OCI-M2 (cell line): ENCODE results near the gene PDSS2.
"Not testable (repeated sequence)": the region's sequence is repeated elsewhere in the genome, so short reads cannot be mapped to it uniquely, and the experiment has no call there.

Experiments
- DNase-seq: peaks from one replicate; lab custom pipeline; 2025; ENCODE audit not compliant: unreplicated experiment; lab: John Stamatoyannopoulos, UW

Gene PDSS2

DNA sequence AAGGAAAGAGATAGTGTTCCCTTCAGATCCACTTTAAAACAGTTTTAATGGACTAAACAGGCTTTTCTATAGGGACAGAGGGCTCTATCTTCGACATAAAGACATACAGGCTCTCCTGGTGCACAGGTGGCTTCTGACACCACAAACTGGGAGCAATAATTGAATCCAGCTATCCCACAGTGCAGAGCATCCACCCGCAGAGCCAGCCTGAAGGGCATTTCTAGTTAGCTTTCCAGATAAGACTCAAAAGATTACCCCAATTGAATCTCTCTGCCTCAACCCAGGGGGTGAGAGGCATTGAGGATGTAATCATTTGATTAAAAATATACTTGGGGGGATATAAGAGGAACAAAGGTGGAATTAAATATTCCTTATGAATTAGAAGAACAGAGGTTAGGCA, 279.3 kb downstream of the PDSS2 start:
- DNase-seq, result no peak

DNA sequence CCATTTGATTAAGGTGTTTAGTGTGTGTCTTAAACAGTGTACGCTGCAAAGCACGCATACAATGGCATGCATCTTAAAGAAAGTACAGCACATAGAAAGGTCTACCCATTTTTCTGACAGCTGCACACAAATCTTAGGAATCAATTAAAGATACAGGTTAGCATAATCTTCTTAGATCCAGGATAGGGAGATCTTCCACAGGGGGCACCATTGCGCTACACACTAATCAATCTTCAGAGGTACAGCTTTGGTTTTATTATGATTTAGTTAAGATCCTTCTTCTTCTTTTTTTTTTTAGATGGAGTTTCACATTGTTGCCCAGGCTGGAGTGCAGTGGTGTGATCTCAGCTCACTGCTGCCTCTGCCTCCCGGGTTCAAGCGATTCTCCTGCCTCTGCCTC, 280.4 kb downstream of the PDSS2 start:
- DNase-seq, result no peak

DNA sequence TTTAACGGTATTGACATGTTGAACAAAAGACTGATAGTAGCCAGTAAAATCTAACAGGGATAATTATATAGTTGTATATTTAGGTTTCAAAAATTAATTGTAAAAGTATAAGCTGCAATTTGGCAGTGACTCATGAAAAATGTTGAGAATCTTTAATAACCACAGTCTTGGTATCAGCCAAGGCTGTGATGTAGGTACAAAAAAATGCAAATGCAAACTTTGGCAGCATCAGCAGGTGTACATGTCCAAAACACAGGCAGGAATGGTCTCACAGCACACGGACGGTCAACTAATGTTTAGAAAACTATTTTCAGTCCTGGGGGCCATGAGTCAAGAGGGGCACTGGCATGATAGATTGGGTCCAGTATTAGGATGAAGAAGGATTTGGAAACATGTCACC, 285.6 kb downstream of the PDSS2 start:
- no peak for DNase-seq

DNA sequence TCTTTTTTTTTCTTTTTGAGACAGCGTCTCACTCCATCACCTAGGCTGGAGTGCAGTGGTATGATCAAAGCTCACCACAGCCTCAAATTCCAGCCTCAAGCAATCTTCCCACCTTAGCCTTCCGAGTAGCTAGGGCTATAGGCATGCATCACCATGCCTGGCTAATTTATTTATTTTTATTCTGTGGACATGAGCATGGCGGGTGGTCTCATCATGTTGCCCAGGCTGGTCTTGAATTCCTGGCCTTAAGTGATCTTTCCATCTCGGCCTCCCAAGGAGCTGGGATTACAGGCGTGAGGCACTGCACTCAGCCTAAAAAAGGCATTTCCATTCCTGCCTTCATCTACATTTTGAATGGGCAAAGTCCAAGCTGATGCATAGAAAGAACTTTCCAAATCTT, 287.9 kb downstream of the PDSS2 start:
- DNase-seq, result no peak

DNA sequence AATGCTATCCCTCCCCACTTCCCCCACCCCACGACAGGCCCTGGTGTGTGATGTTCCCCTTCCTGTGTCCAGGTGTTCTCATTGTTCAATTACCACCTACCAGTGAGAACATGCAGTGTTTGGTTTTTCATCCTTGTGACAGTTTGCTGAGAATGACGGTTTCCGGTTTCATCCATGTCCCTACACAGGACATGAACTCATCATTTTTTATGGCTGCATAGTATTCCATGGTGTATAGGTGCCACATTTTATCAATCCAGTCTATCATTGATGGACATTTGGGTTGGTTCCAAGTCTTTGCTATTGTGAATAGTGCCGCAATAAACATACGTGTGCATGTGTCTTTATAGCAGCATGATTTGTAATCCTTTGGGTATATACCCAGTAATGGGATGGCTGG, 295.1 kb downstream of the PDSS2 start:
- DNase-seq, result not testable (repeated sequence)

DNA sequence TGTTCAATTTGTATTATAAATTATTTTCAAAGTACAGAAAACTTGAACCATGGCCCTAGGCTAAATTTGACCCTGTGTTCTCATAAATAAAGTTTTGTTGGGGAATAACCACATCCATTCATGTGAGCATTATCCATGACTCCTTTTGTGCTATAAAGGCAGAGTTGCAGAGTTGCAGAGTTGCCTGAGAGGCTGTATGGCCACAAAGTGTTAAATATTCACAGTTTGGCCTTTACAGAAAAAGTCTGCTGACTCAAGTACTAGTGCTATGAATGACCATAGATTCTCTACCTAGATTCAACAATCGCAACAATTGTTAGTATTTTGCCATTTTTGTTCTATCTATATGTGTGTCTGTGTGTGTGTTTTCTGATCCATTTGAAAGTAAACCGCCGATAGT, 297.8 kb downstream of the PDSS2 start:
- DNase-seq, result no peak

DNA sequence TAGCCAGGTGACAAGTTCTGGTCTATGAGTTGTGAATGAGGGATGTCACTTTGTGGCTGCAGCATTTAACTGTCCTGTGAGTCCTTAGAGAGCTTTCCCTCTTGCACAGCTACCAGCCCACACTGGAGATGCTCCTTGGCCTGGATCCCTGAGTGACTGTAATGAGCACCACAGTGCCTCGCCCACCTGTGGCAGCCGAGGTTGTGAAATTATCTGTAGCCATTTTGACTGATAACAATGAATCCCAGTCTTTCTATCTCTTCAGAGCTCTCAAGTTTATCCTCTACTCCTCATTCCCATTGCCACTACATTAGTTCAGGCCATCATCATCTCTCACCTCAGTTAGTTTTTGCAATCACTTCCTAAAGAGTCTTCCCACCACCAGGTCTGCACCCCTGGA, 302.7 kb downstream of the PDSS2 start:
- DNase-seq, result no peak

DNA sequence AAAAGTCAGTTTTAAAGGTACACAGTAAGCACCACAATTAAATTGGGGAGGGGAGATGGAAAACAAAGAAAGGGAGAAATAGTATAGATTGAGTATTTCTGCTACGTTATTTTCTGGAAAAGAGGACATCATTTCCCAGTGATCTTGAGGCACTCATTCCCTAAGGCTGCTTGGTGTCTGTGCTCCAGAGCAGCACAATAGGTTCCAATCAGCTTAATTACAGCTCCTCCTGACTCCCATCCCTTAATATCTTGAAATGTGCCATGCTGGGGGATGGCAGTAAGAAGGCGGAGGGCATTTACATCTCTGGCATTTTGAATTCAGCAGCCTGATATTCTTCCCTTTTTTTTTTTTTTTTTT, 304.6 kb downstream of the PDSS2 start:
- no peak for DNase-seq

DNA sequence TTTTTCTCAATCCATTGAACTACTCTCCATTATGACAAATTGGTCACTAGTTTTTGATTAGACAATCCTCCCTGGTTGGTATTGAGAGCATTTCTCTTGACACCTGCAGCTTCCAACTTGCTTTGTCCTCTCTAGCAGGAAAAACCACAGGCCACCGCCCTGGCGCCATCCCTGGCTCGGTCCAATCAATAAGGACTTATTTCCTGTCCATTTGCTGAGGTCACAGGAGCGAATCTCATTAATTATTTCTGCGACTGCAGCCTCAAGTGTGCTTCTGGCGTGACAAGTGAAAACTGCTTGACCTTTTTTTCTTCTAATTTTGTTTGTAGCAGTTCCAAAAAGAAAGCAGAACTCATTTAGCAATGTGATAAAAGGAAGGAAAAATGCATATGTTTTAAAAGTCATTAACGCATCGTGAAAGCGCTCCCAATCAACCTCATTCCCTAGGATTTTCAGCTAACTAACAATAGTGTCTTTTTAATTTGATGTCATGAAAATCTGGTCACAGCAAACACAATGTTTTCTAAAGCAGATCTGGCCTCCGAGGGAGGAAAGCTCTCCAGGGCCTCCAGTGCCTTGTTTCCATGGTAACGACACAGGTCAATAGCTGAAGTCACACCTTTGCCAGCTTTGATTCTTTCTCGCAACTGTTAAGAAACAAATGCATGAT, 305.1 kb downstream of the PDSS2 start:
- DNase-seq, result no peak

DNA sequence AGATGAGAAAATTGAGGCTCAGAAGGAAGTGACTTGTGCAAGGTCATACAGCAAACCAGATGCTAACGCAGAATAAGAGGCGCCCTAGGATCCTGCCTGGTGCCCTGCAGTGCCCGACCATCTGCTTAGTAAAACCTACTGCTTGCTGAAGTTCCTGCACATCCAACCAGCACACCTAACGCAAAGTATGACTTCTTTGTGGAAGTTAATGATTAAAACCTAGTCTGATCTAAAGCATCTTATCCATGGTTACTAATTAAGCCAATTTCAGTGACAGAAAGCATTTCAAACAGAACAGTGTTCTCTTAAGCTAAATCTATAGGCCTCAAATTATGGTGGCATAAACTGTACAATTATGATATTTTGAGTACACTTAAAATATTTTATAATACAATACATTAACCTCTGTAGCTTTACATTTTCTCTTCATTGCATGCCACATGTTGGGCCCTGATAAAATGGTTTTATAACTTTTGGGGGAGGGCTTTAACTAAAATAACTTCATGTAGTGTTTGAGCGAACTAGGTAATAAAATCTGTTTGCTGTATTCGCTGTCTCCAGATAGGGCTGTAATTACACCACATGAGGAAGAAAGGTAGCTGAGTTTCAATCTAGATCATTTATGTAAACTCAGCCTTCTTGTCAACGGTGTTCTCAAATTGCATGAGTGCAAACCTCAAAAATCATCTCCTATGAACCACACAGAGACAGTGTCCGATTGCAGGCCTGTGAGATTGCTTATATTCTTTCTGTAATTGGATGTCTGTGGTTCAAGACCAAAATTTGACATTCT, 306.5 kb downstream of the PDSS2 start:
- DNase-seq, result no peak

DNA sequence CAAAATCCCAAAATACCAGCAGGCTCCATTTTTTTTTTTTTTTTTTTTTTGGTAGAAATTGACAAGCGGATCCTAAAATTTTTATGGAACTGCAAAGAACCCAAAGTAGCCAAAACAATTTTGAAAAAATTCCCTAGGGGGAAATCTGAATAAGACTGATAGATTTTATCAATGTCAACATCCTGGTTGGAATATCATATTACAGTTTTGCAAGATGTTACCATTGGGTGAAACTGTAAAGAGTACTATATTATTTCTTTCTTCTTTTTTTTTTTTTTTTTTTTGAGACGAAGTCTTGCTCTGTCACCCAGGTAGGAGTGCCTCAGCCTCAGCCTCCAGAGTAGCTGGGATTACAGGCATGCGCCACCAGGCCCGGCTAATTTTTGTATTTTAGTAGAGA, 314.7 kb downstream of the PDSS2 start:
- no peak for DNase-seq

DNA sequence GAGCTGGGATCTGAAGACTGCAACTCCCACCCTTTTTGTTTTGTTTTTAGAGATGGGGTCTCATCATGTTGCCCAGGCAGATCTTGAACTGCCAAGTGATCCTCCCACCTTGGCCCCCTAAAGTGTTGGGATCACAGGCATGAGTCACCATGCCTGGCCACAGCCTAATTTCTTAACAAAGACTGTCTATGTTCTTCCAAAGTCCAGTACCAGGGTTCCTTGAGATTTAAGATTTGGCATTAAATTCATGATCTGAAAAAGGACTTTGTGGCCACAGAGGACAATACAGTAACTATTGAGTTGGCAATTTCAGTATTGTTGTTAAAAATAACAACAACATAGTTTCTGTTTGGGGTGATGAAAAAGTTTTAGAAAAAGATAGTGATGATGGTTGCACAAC, 315.4 kb downstream of the PDSS2 start:
- no peak for DNase-seq

DNA sequence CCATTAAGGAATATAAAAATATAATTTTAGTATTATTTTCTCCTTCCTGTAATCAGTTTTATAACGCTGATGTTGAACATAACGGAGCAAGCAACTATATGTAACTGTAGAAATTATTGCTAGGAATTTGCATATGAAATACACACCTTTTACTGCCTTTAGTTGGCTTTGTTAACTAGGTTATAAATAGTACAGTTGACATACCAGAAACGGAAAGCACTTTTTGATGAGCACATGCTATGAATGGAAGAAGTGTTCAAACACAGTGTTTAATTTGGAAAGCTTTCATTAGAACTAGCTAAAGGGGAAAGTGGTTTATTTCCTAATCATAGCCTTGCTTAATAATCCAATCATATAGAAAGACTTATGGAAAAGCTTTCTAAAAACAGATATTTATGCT, 318.8 kb downstream of the PDSS2 start:
- no peak for DNase-seq

DNA sequence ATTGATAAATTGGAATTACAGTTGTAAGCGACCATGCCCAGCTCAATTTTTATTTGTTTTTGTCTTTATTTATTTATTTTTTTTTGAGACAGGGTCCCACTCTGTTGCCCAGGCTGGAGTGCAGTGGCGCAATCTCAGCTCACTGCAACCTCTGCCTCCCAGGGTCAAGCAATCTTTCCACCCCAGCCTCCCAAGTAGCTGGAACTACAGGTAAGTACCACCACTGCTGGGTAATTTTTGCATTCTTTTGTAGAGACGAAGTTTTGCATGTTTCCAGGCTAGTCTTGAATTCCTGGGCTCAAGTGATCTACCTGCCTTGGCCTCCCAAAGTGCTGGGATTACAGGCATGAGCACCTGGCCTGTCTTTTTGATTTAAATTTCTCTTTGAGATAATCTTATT, 323.0 kb downstream of the PDSS2 start:
- not testable (repeated sequence) for DNase-seq

DNA sequence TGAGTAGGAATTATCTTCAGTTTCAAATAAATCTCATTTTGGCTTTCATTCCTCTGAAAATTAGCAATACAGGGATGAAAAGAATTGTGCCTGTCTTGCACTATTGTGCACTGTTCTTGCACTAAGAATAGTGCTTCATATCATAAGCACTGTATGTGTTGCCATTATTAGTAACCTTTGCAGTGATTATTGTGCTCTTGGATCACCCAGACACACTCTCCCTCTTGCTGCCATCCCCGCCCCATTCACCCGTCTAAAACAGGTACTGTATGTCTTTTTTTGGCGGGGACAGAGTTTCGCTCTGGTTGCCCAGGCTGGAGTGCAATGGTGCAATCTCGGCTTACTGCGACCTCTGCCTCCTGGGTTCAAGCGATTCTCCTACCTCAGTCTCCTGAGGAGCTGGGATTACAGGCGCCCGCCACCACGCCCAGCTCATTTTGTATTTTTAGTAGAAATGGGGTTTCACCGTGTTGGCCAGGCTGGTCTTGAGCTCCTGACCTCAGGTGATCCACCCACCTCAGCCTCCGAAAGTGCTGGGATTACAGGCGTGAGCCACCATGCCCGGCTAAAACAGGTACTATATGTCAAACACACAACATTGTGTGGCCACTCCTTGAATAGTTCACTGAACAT, 324.2 kb downstream of the PDSS2 start:
- DNase-seq, result not testable (repeated sequence)

DNA sequence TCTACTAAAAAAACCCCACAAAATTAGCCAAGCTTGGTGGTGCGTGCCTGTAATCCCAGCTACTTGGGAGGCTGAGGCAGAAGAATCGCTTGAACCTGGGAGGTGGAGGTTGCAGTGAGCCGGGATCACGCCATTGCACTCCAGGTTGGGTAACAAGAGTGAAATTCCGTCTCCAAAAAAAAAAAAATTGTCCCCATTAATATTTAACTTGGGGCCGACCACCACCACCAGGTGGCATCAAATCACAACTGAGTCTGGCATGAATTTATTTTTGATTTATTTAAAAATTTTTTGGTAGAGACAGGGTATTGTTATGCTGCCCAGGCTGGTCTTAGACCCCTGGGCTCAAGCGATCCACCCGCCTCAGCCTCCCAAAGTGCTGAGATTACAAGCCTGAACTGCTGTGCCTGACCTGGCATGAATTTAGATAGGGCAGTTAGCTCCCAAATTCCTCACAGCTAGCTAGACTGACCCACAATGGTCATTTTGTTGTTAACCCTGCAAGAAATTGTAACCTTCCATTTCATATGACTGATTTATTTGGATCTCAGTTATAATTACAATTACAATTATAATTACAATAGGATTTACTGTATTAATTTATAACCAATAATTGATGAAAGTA, 326.9 kb downstream of the PDSS2 start:
- DNase-seq, result no peak

DNA sequence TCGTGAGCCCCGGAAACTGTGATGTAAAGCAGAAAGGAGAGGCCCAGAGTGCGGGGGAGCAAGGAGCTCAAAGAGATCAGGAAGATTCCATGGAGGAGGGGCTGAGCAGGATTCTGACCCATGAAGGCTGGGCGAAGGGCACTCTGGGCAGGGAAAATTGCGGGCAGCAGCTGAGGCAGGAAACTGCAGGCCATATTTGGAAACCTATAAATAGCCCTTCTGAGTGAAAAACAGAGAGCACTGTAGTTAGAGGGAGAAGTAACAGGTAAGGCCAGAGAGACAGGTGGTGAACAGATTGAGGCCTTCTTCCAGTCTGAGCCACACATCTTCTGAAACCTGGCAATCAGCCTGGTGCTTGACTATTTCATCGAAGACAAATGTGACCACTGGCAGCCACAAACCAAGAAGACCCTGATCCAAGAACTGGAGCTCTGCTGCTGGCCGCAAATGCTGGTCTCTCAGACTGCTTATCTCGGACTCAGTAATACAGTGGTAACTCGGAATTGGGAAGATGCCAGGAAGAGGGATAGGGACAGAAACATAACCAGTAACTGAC, 329.9 kb downstream of the PDSS2 start:
- DNase-seq, result no peak

DNA sequence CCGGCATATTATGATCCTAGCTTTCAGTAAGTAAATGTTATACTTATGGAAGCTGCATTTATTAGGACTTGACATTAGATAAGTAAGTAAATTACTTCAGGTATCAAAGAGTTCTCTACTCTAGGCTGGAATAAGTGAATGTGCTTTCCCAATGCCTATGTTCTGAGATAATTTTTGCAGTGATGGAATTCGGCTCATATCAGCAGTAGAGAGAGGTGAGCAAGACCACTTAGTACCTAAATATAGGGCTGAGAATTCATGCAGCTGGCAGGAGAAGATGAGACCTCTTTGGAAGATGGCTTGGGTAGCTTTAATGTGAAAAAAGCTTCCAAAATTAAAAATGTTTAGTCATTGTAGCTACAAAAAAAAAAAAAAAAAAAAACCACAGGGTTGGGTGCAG, 330.8 kb downstream of the PDSS2 start:
- DNase-seq, result no peak

DNA sequence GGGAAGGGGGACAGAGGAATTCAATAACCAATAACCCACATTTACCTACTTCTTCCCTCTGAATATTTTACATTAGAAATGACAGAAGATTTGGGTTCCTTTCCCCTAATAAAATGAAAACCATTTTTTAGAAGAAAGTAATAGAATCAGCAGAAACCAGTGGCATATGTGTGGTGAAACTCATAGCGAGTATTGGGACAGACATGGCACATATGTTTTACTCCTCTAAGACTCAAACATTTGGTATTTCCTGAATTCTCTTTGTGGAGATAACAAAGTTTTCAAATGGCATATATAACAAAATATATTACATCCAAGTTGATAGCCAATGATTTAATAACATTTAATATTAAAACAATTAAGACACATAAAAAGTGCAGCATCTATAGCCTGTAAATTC, 331.2 kb downstream of the PDSS2 start:
- DNase-seq, result no peak

DNA sequence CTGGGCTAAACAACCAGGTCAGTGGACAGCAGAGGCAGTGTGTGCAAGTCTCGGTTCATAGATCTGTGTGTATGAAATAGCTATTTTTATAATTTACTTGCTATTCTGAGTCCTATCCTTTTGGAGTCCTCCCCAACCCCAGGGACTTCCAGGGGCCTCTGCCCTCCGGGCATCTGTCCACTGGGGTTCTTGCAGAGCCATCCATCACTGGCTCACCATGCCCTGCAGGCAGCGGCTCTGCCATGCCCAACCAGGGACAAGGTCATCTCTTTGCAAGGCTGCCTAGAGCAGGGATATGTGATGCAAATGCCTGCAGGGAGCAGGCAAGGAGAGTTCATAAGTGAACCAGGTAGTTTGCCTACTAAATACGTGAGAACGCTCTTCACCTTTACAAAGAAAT, 333.6 kb downstream of the PDSS2 start:
- DNase-seq, result no peak

DNA sequence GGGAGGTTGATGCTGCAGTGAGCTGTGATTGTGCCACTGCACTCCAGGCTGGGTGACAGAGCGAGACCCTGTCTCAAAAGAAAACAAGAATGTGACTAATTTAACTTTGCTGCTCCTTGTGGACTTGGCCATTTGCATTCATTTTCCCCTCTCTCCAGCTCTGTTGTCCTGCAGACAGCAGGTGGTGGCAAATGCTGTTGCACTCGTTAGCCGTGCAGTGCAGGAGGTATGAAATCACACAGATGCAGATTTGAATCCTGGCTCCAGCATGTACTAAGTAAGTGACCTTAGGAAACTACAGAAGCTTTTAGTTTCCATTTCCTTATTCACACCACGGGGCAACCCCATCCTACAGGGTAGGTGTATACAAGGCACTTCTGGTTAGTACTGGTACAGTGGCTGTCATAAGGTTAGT, 334.4 kb downstream of the PDSS2 start:
- DNase-seq, result no peak

DNA sequence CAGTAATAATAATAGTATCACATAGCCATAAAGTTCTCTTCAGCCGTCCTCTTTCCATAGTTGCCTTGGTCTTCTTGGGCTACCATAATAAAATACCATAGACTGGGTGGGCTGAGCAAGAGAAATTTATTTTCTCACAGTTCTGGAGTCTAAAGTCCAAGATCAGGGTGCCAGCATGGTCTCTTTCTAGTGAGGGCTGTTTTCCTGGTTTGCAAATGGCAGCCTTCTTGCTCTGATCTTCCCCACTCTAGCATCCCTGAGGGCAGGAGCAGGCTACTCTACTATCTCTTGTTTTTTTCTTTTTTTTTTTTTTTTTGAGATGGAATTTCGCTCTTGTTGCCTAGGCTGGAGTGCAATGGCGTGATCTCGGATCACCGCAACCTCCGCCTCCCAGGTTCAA, 335.9 kb downstream of the PDSS2 start:
- DNase-seq, result no peak
